Fibroblast of lung (primary cell): Measurements from ENCODE around the gene NHLH2.

Source experiments
- CTCF ChIP-seq, 2 donors: IDR thresholded peaks in 1 of 2; conservative IDR thresholded peaks in 1 of 2; 1 replicate in 1 of 2; 2 replicates in 1 of 2; pipeline ENCODE4 v1.5.1; 2011 to 2012; ENCODE audit warnings: low read length in 2 of 2, control low read depth in 1 of 2, inconsistent platforms in 1 of 2, low read depth in 1 of 2, mild to moderate bottlenecking in 1 of 2
- EZH2 ChIP-seq: IDR thresholded peaks from 2 replicates; pipeline ENCODE4 v1.5.1; 2012; ENCODE audit warnings: low read length, control low read depth, mild to moderate bottlenecking; ENCODE audit errors: missing control alignments

- TF ChIP-seq CTCF (conservative IDR thresholded peaks at IDR 0.05 in 1 of 2, IDR thresholded peaks at IDR 0.05 in 1 of 2; ENCODE audit: low read depth in 1 of 2, low read length in 2 of 2) (no peak), EZH2 (no peak)
Observed at GRCh38 chr1:115865704-115866380, 24.9 kb upstream of the NHLH2 start.
